Trophoblast cell (in vitro differentiated cells and primary cell): ENCODE data around the gene ATXN7.
A peak's percentile ranks its signal among the peaks of the same experiment; 100 is the strongest.

Experiments used
- DNase-seq, 2 donors: peaks; one replicate each; pipeline ENCODE4 v3.0.0-alpha.2; 2016
- H2AFZ ChIP-seq: 2 replicates; pipeline ENCODE4 v1.6.1; 2013; ENCODE audit warnings: low read length, moderate library complexity, mild to moderate bottlenecking; ENCODE audit not compliant: insufficient read depth, poor library complexity
- H2AK5ac ChIP-seq: 2 replicates; pipeline ENCODE4 v1.6.1; 2013; ENCODE audit warnings: mild to moderate bottlenecking, low read length
- H2BK120ac ChIP-seq: 2 replicates; pipeline ENCODE4 v1.6.1; 2013; ENCODE audit warnings: low read length, mild to moderate bottlenecking, moderate library complexity; ENCODE audit not compliant: insufficient read depth, poor library complexity
- H2BK12ac ChIP-seq: 2 replicates; pipeline ENCODE4 v1.6.1; 2013; ENCODE audit warnings: mild to moderate bottlenecking, low read length, moderate library complexity
- H2BK5ac ChIP-seq: 2 replicates; pipeline ENCODE4 v1.6.1; 2013; ENCODE audit warnings: low read length, low read depth, moderate library complexity, mild to moderate bottlenecking; ENCODE audit not compliant: poor library complexity
- H3K14ac ChIP-seq: 2 replicates; pipeline ENCODE4 v1.6.1; 2013; ENCODE audit warnings: mild to moderate bottlenecking, low read length
- H3K18ac ChIP-seq: 2 replicates; pipeline ENCODE4 v1.6.1; 2013; ENCODE audit warnings: mild to moderate bottlenecking, low read length
- H3K23ac ChIP-seq: 2 replicates; pipeline ENCODE4 v1.6.1; 2013; ENCODE audit warnings: low read length
- H3K27ac ChIP-seq: 2 replicates; pipeline ENCODE4 v1.5.1; 2013; ENCODE audit warnings: low read depth, mild to moderate bottlenecking, inconsistent platforms, low read length, moderate library complexity
- H3K27me3 ChIP-seq: 2 replicates; pipeline ENCODE4 v1.6.1; 2013; ENCODE audit warnings: inconsistent platforms, mild to moderate bottlenecking, low read length, moderate library complexity; ENCODE audit not compliant: insufficient read depth
- H3K36me3 ChIP-seq, 2 experiments: 1 replicate in 1 of 2; 2 replicates in 1 of 2; pipeline ENCODE4 v1.6.1; 2013; ENCODE audit warnings: low read length in 2 of 2, mild to moderate bottlenecking in 2 of 2, moderate library complexity in 1 of 2; ENCODE audit not compliant: insufficient read depth in 2 of 2, control insufficient read depth in 1 of 2
- H3K4ac ChIP-seq: 2 replicates; pipeline ENCODE4 v1.6.1; 2013; ENCODE audit warnings: low read depth, mild to moderate bottlenecking, low read length, moderate library complexity
- H3K4me1 ChIP-seq, 2 experiments: 1 replicate in 1 of 2; 2 replicates in 1 of 2; pipeline ENCODE4 v1.6.1; 2013; ENCODE audit warnings: low read length in 2 of 2, mild to moderate bottlenecking in 2 of 2, moderate library complexity in 1 of 2; ENCODE audit not compliant: insufficient read depth in 2 of 2, control insufficient read depth in 1 of 2
- H3K4me2 ChIP-seq: 2 replicates; pipeline ENCODE4 v1.6.1; 2013; ENCODE audit warnings: inconsistent platforms, mild to moderate bottlenecking, low read length, moderate library complexity
- H3K4me3 ChIP-seq: 2 replicates; pipeline ENCODE4 v1.5.1; 2013; ENCODE audit warnings: mild to moderate bottlenecking, low read depth, low read length, inconsistent platforms
- H3K79me1 ChIP-seq: one replicate; pipeline ENCODE4 v1.6.1; 2013; ENCODE audit warnings: low read length
- H3K79me2 ChIP-seq: 2 replicates; pipeline ENCODE4 v1.6.1; 2013; ENCODE audit warnings: low read length, mild to moderate bottlenecking; ENCODE audit not compliant: control insufficient read depth, insufficient read depth, poor library complexity
- H3K9ac ChIP-seq: 2 replicates; pipeline ENCODE4 v1.6.1; 2013; ENCODE audit warnings: mild to moderate bottlenecking, low read length
- H3K9me3 ChIP-seq: 2 replicates; pipeline ENCODE4 v1.6.1; 2013; ENCODE audit warnings: low read depth, mild to moderate bottlenecking, control low read depth, inconsistent platforms, low read length; ENCODE audit not compliant: insufficient read depth
- H4K12ac ChIP-seq: 2 replicates; pipeline ENCODE4 v1.6.1; 2013; ENCODE audit warnings: low read depth, mild to moderate bottlenecking, low read length, moderate library complexity
- H4K8ac ChIP-seq: 2 replicates; pipeline ENCODE4 v1.6.1; 2013; ENCODE audit warnings: low read depth, mild to moderate bottlenecking, low read length, moderate library complexity
- H4K91ac ChIP-seq: one replicate; pipeline ENCODE4 v1.6.1; 2013; ENCODE audit warnings: low read depth, mild to moderate bottlenecking, low read length, moderate library complexity
- WGBS: extraction: QIAGEN DNeasy Blood & Tissue Kit; methylation state at CpG from one replicate; pipeline ENCODE4 v1.1.7; 2013; ENCODE audit warnings: missing lambda C conversion rate; ENCODE audit not compliant: insufficient read length, insufficient coverage; ENCODE audit errors: extremely low coverage; 5-methylcytosine and 5-hydroxymethylcytosine counted together

Gene ATXN7

GRCh38 chr3:63908081-63908736 is 44.5 kb downstream of the ATXN7 start:
- Histone ChIP-seq H3K4me2 (no peak overlapping the region), H3K9ac (no peak overlapping the region), H2BK5ac (no peak overlapping the region), H3K4ac (no peak overlapping the region), H4K8ac (no peak overlapping the region), H3K27ac (no peak overlapping the region), H4K91ac (no peak overlapping the region), H2BK120ac (no peak overlapping the region), H3K14ac (no peak overlapping the region), H4K12ac (no peak overlapping the region), H3K27me3 (no peaks in the 10 kb centered on the region), H2AK5ac (no peak overlapping the region), H3K79me1 (peaks cover 12% of the 10 kb centered on the region), H3K79me2 (peaks cover 11% of the 10 kb centered on the region), H3K18ac (no peak overlapping the region), H3K36me3 (peaks cover 0 to 4% of the 10 kb centered on the region in 2 experiments), H3K9me3 (no peaks in the 10 kb centered on the region), H3K4me1 (peaks cover 1 to 4% of the 10 kb centered on the region in 2 experiments), H2BK12ac (no peak overlapping the region), H2AFZ (no peak overlapping the region), H3K23ac (no peak overlapping the region), H3K4me3 (no peak overlapping the region)
- WGBS: no CpG with 5 or more reads among the region's 2 CpGs
- peak in 1 of 2 donors; percentile 23 for DNase-seq

GRCh38 chr3:63908776-63909175 is 45.1 kb downstream of the ATXN7 start:
- Histone ChIP-seq H4K8ac (no peak overlapping the region), H3K9ac (no peak overlapping the region), H3K4ac (no peak overlapping the region), H4K12ac (no peak overlapping the region), H3K4me3 (no peak overlapping the region), H3K79me1 (peaks cover 12% of the 10 kb centered on the region), H3K4me1 (peaks cover 2 to 4% of the 10 kb centered on the region in 2 experiments), H2AK5ac (no peak overlapping the region), H2BK12ac (no peak overlapping the region), H3K36me3 (peaks cover 0 to 4% of the 10 kb centered on the region in 2 experiments), H2BK120ac (no peak overlapping the region), H3K18ac (no peak overlapping the region), H2AFZ (no peak overlapping the region), H4K91ac (no peak overlapping the region), H3K79me2 (peaks cover 12% of the 10 kb centered on the region), H3K4me2 (no peak overlapping the region), H3K27me3 (no peaks in the 10 kb centered on the region), H3K27ac (no peak overlapping the region), H2BK5ac (no peak overlapping the region), H3K9me3 (no peaks in the 10 kb centered on the region), H3K23ac (no peak overlapping the region), H3K14ac (no peak overlapping the region)
- DNase-seq: no peak
- WGBS: no CpG with 5 or more reads among the region's 1 CpG

- no peak overlapping the region for H3K18ac ChIP-seq
- peaks cover 2% of the 10 kb centered on the region in 2 experiments for H3K36me3 ChIP-seq
- H3K4me2 ChIP-seq: no peak overlapping the region
- no peak overlapping the region for H2AFZ ChIP-seq
- H3K4me3 ChIP-seq: no peak overlapping the region
- H3K27ac ChIP-seq: no peak overlapping the region
- H4K91ac ChIP-seq: no peak overlapping the region
- peaks cover 12% of the 10 kb centered on the region for H3K79me2 ChIP-seq
- WGBS: no CpG with 5 or more reads among the region's 2 CpGs
- H3K9me3 ChIP-seq: no peaks in the 10 kb centered on the region
- no peak overlapping the region for H4K8ac ChIP-seq
- no peak overlapping the region for H3K9ac ChIP-seq
- no peak overlapping the region for H3K23ac ChIP-seq
- no peak overlapping the region for H4K12ac ChIP-seq
- no peak overlapping the region for H3K4ac ChIP-seq
- DNase-seq: no peak
- no peak overlapping the region for H2BK12ac ChIP-seq
- H2BK5ac ChIP-seq: no peak overlapping the region
- H3K79me1 ChIP-seq: peaks cover 12% of the 10 kb centered on the region
- peaks cover 2 to 4% of the 10 kb centered on the region in 2 experiments for H3K4me1 ChIP-seq
- H2AK5ac ChIP-seq: no peak overlapping the region
- no peak overlapping the region for H2BK120ac ChIP-seq
- H3K27me3 ChIP-seq: no peaks in the 10 kb centered on the region
- H3K14ac ChIP-seq: no peak overlapping the region
Observed at GRCh38 chr3:63909431-63909830, 45.8 kb downstream of the ATXN7 start.

DNA sequence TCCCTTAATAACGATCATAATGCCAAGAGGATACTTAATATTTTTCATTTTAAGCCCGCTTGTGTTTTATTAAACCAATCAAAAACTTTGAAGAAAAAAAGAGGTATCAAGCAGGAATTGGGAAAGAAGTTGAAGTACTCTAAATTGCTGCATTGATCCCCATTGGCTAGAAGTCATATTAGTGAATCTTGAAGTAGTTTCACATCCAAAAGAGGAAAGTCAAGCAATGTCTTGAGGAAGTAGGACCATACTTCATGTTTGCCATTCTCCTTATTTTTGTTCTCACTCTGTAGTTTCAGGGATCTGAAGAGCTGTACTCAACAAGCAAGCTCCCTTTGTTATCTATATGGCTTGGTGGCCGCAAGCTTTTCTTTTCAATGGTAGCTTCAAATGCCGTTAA is 46.3 kb downstream of the ATXN7 start:
- Histone ChIP-seq H3K4me3 (no peak overlapping the region), H3K27me3 (no peaks in the 10 kb centered on the region), H2AK5ac (no peak overlapping the region), H3K79me1 (peaks cover 12% of the 10 kb centered on the region), H3K9ac (no peak overlapping the region), H4K8ac (no peak overlapping the region), H3K9me3 (no peaks in the 10 kb centered on the region), H3K36me3 (peaks cover 5% of the 10 kb centered on the region in 2 experiments), H2BK12ac (no peak overlapping the region), H3K4me2 (no peak overlapping the region), H3K18ac (no peak overlapping the region), H2BK5ac (no peak overlapping the region), H4K12ac (no peak overlapping the region), H3K4ac (no peak overlapping the region), H3K4me1 (peaks cover 2 to 4% of the 10 kb centered on the region in 2 experiments), H3K27ac (no peak overlapping the region), H2AFZ (no peak overlapping the region), H3K14ac (no peak overlapping the region), H3K79me2 (peaks cover 12% of the 10 kb centered on the region), H4K91ac (no peak overlapping the region), H3K23ac (no peak overlapping the region), H2BK120ac (no peak overlapping the region)
- WGBS: no CpG with 5 or more reads among the region's 4 CpGs
- no peak for DNase-seq
